H1 (cell line): ENCODE results near the gene ETV1. TPM values are rescaled to one million over a fixed set of nuclear protein-coding genes. Genes with fewer than 3 reads are reported as not detected.

Source experiments
- CTCF ChIA-PET: fragments of 300-600 bp; sonication (Branson Sonifier 250); formaldehyde crosslinking; loops from one replicate; lab custom pipeline; 2021; ENCODE audit not compliant: partially characterized antibody; lab: Charles Lee
- POLR2A ChIA-PET: fragments of 300-600 bp; sonication (Branson Sonifier 250); formaldehyde crosslinking; loops from one replicate; lab custom pipeline; 2021; ENCODE audit warnings: inconsistent platforms; ENCODE audit not compliant: partially characterized antibody; lab: Charles Lee
- DNase-seq, 2 experiments: peaks; one replicate each; pipeline versions ENCODE4 v3.0.0 to v3.0.0-alpha.2; 2010 to 2022; ENCODE audit warnings: low spot score in 2 of 2, low read depth in 1 of 2, mixed read lengths in 1 of 2
- FAIRE-seq: peaks from 2 replicates; lab custom pipeline; 2011; peaks lifted over from hg19 to GRCh38; lab: Jason Lieb, UNC
- H2AFZ ChIP-seq: 2 replicates; pipeline ENCODE4 v1.8.1; 2012; ENCODE audit warnings: low read length, inconsistent platforms
- H2AK5ac ChIP-seq: 2 replicates; pipeline ENCODE4 v1.6.1; 2013; ENCODE audit warnings: low read depth, low read length
- H2BK120ac ChIP-seq: replicated peaks from 2 replicates; pipeline ENCODE3; 2013; ENCODE audit warnings: low read depth, low read length, inconsistent platforms
- H2BK12ac ChIP-seq: 2 replicates; pipeline ENCODE4 v1.6.1; 2013; ENCODE audit warnings: low read depth, low read length
- H2BK15ac ChIP-seq: 2 replicates; pipeline ENCODE4 v1.6.1; 2013; ENCODE audit warnings: low read length
- H2BK20ac ChIP-seq: 2 replicates; pipeline ENCODE4 v1.6.1; 2013; ENCODE audit warnings: low read length
- H2BK5ac ChIP-seq: 2 replicates; pipeline ENCODE4 v1.6.1; 2013; ENCODE audit warnings: low read depth, low read length
- H3K14ac ChIP-seq: 2 replicates; pipeline ENCODE4 v1.6.1; 2013; ENCODE audit warnings: inconsistent platforms; ENCODE audit not compliant: insufficient read length
- H3K18ac ChIP-seq: 2 replicates; pipeline ENCODE4 v1.6.1; 2013; ENCODE audit warnings: low read length; ENCODE audit errors: extremely low read depth
- H3K23ac ChIP-seq: 2 replicates; pipeline ENCODE4 v1.6.1; 2013; ENCODE audit warnings: inconsistent platforms; ENCODE audit not compliant: insufficient read length
- H3K23me2 ChIP-seq: 2 replicates; pipeline ENCODE4 v1.6.1; 2013; ENCODE audit warnings: low read depth, low read length
- H3K27ac ChIP-seq: 2 replicates; pipeline ENCODE4 v1.6.1; 2011; ENCODE audit warnings: low read depth, low read length, inconsistent platforms
- H3K27me3 ChIP-seq, 4 experiments: replicated peaks in 1 of 4; 1 replicate in 1 of 4; 2 replicates in 3 of 4; pipeline versions ENCODE4 v1.6.1 to v1.8.1; 2011 to 2013; ENCODE audit warnings: low read length in 3 of 4, mild to moderate bottlenecking in 3 of 4, inconsistent platforms in 2 of 4, mixed read lengths in 2 of 4, moderate library complexity in 1 of 4; ENCODE audit not compliant: control insufficient read depth in 3 of 4, insufficient read depth in 3 of 4; ENCODE audit errors: extremely low read depth in 1 of 4
- H3K36me3 ChIP-seq, 4 experiments: 2 replicates each; pipeline versions ENCODE4 v1.6.1 to v1.8.1; 2011 to 2013; ENCODE audit warnings: mild to moderate bottlenecking in 4 of 4, low read length in 3 of 4, moderate library complexity in 2 of 4, control low read depth in 1 of 4, inconsistent platforms in 1 of 4; ENCODE audit not compliant: insufficient read depth in 4 of 4, control insufficient read depth in 2 of 4
- H3K4ac ChIP-seq: replicated peaks from 2 replicates; pipeline ENCODE3; 2013; ENCODE audit warnings: low read length, low read depth, mixed read lengths, inconsistent platforms; ENCODE audit not compliant: insufficient read length
- H3K4me1 ChIP-seq, 4 experiments: replicated peaks in 1 of 4; 1 replicate in 1 of 4; 2 replicates in 3 of 4; pipeline versions ENCODE4 v1.6.1 to v1.8.1; 2011 to 2013; ENCODE audit warnings: low read length in 3 of 4, inconsistent platforms in 2 of 4, mixed read lengths in 1 of 4; ENCODE audit not compliant: insufficient read depth in 4 of 4, control insufficient read depth in 3 of 4
- H3K4me2 ChIP-seq, 2 experiments: 2 replicates each; pipeline versions ENCODE4 v1.6.1 to v1.8.1; 2011 to 2013; ENCODE audit warnings: low read depth in 2 of 2, low read length in 2 of 2, control low read depth in 1 of 2, inconsistent platforms in 1 of 2, mild to moderate bottlenecking in 1 of 2; ENCODE audit not compliant: insufficient read depth in 1 of 2
- H3K4me3 ChIP-seq, 4 experiments: fragments of 200-600, 300-600 bp in 1 of 4; sonication (generic), shearing (Covaris generic), sonication (Bioruptor Twin) in 1 of 4; 2 replicates each; pipeline versions ENCODE4 v1.5.1 to v1.8.1; 2011 to 2016; ENCODE audit warnings: low read length in 4 of 4, low read depth in 3 of 4, control low read depth in 2 of 4, inconsistent platforms in 2 of 4, mild to moderate bottlenecking in 2 of 4, mixed read lengths in 1 of 4, moderate library complexity in 1 of 4; ENCODE audit not compliant: insufficient read depth in 2 of 4; ENCODE audit errors: extremely low read depth in 1 of 4
- H3K56ac ChIP-seq: replicated peaks from 2 replicates; pipeline ENCODE3; 2013; ENCODE audit warnings: low read depth, mild to moderate bottlenecking, mixed read lengths, low read length, inconsistent platforms; ENCODE audit not compliant: insufficient read length
- H3K79me1 ChIP-seq: 2 replicates; pipeline ENCODE4 v1.6.1; 2013; ENCODE audit warnings: low read depth, low read length, control low read depth
- H3K79me2 ChIP-seq, 2 experiments: 2 replicates each; pipeline versions ENCODE4 v1.6.1 to v1.8.1; 2012 to 2013; ENCODE audit warnings: low read length in 2 of 2, mild to moderate bottlenecking in 2 of 2, inconsistent platforms in 1 of 2; ENCODE audit not compliant: insufficient read depth in 2 of 2, control insufficient read depth in 1 of 2
- H3K9ac ChIP-seq, 4 experiments: replicated peaks in 1 of 4; 1 replicate in 1 of 4; 2 replicates in 3 of 4; pipeline versions ENCODE4 v1.6.1 to v1.8.1; 2011 to 2013; ENCODE audit warnings: low read depth in 3 of 4, low read length in 3 of 4, control low read depth in 2 of 4, mild to moderate bottlenecking in 2 of 4, moderate library complexity in 2 of 4, inconsistent platforms in 1 of 4; ENCODE audit errors: extremely low read depth in 1 of 4
- H3K9me3 ChIP-seq, 2 experiments: 2 replicates each; pipeline versions ENCODE4 v1.6.1 to v1.8.1; 2012 to 2013; ENCODE audit warnings: mild to moderate bottlenecking in 2 of 2, moderate library complexity in 2 of 2, control low read depth in 1 of 2, inconsistent platforms in 1 of 2, low read depth in 1 of 2, low read length in 1 of 2, mixed read lengths in 1 of 2; ENCODE audit not compliant: insufficient read depth in 2 of 2
- H4K20me1 ChIP-seq, 2 experiments: replicated peaks in 1 of 2; 2 replicates each; pipeline versions ENCODE3 to v1.8.1; 2011 to 2013; ENCODE audit warnings: inconsistent platforms in 2 of 2, low read length in 2 of 2, mild to moderate bottlenecking in 1 of 2; ENCODE audit not compliant: insufficient read depth in 2 of 2, control insufficient read depth in 1 of 2
- H4K5ac ChIP-seq: 2 replicates; pipeline ENCODE4 v1.6.1; 2013; ENCODE audit warnings: low read length, low read depth, mixed read lengths, inconsistent platforms; ENCODE audit not compliant: insufficient read length
- H4K8ac ChIP-seq: 2 replicates; pipeline ENCODE4 v1.8.0; 2013; ENCODE audit warnings: mild to moderate bottlenecking, moderate library complexity, low read length, inconsistent platforms; ENCODE audit not compliant: insufficient read depth; ENCODE audit errors: extremely low read depth
- H4K91ac ChIP-seq: replicated peaks from 2 replicates; pipeline ENCODE3; 2013; ENCODE audit warnings: low read length, mixed read lengths, inconsistent platforms; ENCODE audit not compliant: insufficient read length
- BACH1 ChIP-seq: IDR thresholded peaks from 2 replicates; pipeline ENCODE4 v1.6.1; 2012; ENCODE audit warnings: low read length, improper control_type of control experiment
- CREB1 ChIP-seq: IDR thresholded peaks from 2 replicates; pipeline ENCODE4 v1.6.1; 2012; ENCODE audit warnings: inconsistent platforms
- JUND ChIP-seq: IDR thresholded peaks from 2 replicates; pipeline ENCODE4 v1.6.1; 2011; ENCODE audit warnings: mild to moderate bottlenecking, improper control_type of control experiment, low read length
- POLR2A ChIP-seq, 2 experiments: IDR thresholded peaks; 1 replicate in 1 of 2; 2 replicates in 1 of 2; pipeline ENCODE4 v1.6.1; 2011; ENCODE audit warnings: low read depth in 2 of 2, low read length in 2 of 2, mild to moderate bottlenecking in 2 of 2; ENCODE audit errors: control extremely low read depth in 1 of 2
- SIN3A ChIP-seq, 2 experiments: IDR thresholded peaks in 1 of 2; conservative IDR thresholded peaks in 1 of 2; 2 replicates each; pipeline ENCODE4 v1.6.1; 2011 to 2012; ENCODE audit warnings: low read length in 2 of 2, improper control_type of control experiment in 1 of 2, low read depth in 1 of 2, mild to moderate bottlenecking in 1 of 2
- WGBS, 2 experiments: shearing (Covaris generic) in 1 of 2; methylation state at CpG; one replicate each; pipeline versions ENCODE4 v1.1.6 to v1.1.7; 2013 to 2015; ENCODE audit warnings: low lambda C conversion rate in 2 of 2, mixed read lengths in 2 of 2, inconsistent platforms in 1 of 2, low coverage in 1 of 2, missing lambda C conversion rate in 1 of 2; ENCODE audit not compliant: insufficient replicate concordance in 2 of 2, insufficient coverage in 1 of 2, insufficient read length in 1 of 2; ENCODE audit errors: extremely low coverage in 1 of 2, missing lambda C conversion rate in 1 of 2; 5-methylcytosine and 5-hydroxymethylcytosine counted together
- polyA plus RNA-seq, 7 experiments: library from polyadenylated mRNA; depleted of rRNA in 3 of 7; stranded (reverse) in 5 of 7; unstranded in 2 of 7; fragments of >200 nt in 5 of 7; fragments of 200-250 nt in 2 of 7; gene quantifications; 1 replicate in 5 of 7; 2 replicates in 1 of 7; 4 replicates in 1 of 7; pipeline versions ENCODE4 v1.2.1 to v1.2.3, GENCODE V29; 2011 to 2013; ENCODE audit warnings: missing spikeins in 2 of 7, mixed read lengths in 2 of 7
- total RNA-seq: library from RNA; stranded (reverse); fragmentation: NEBNext Ultra II Directional; extraction: Animal tissue kit (Norgen Biotek cat#: 25700); gene quantifications from 2 replicates; pipeline ENCODE4 v1.2.1, GENCODE V29; 2021

ETV1 gene
- total and polyA plus RNA-seq, 2 of the 8 experiments (the other 6 are each of a cell fraction or from before 2014, with no cell fraction given): 58.3 to 91.2 TPM

DNA sequence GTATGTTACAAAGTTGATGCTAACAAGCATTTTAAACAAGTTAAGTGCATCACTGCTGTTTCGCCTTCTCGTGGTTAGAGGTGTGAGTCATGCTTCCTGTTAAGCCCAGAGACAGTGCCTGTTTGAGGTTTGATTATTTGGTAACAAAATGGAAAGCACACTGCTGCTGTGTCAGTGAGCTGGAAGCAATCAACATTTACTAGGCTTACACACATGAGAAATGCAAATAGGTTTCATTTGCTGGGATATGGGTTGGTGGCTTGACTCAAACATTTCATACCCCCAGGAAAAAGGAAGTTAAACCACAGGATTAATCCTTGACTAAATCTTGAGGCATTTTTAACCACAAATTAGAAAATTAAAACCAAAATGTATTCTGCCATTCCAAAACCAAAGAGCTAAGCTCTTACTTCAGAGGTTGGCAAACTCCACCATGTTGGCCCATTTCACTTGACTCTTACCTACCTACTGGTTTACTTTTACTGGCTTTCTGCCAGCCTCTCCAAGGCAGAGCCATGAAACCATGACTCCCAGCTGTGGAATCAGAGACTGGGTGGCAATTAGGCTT, 139.2 kb downstream of the ETV1 start:
- no peak overlapping the region for H4K5ac ChIP-seq
- no peak overlapping the region for H3K14ac ChIP-seq
- H2AK5ac ChIP-seq: no peak overlapping the region
- no peak overlapping the region for H4K8ac ChIP-seq
- H3K4me1 ChIP-seq: peaks cover 3 to 9% (median 5%) of the 10 kb centered on the region in 4 experiments; a peak in 5 of 7 replicates
- DNase-seq (no peak), FAIRE-seq (peak; percentile 81)
- H4K20me1 ChIP-seq: no peaks in the 10 kb centered on the region
- H3K4ac ChIP-seq: no peak overlapping the region
- POLR2A ChIA-PET: no interaction called here
- no peak overlapping the region for H3K4me2 ChIP-seq
- no peaks in the 10 kb centered on the region for H3K79me2 ChIP-seq
- H3K56ac ChIP-seq: no peak overlapping the region
- no peak overlapping the region for H2BK20ac ChIP-seq
- H3K23ac ChIP-seq: no peak overlapping the region
- H3K36me3 ChIP-seq: no peaks in the 10 kb centered on the region; a peak in 1 of 8 replicates
- no peak overlapping the region for H2BK15ac ChIP-seq
- H2BK5ac ChIP-seq: no peak overlapping the region
- WGBS, 2 experiments: 71% methylated on average over 2 of the region's 2 CpGs; no CpG with 5 or more reads in 1 of the 2 experiments
- no peak overlapping the region for H3K9ac ChIP-seq
- peak overlapping the region; percentile 14 for H2AFZ ChIP-seq
- H3K79me1 ChIP-seq: no peaks in the 10 kb centered on the region
- H3K27me3 ChIP-seq: no peaks in the 10 kb centered on the region
- TF ChIP-seq CREB1 (no peak), SIN3A (conservative IDR thresholded peaks at IDR 0.05 in 1 of 2, IDR thresholded peaks at IDR 0.05 in 1 of 2; ENCODE audit: low read depth in 1 of 2, low read length in 2 of 2) (no peak), POLR2A (IDR thresholded peaks at IDR 0.05; ENCODE audit: control extremely low read depth in 1 of 2, low read depth in 2 of 2, low read length in 2 of 2) (no peak), JUND (peak; percentile 62; the same call in 1 of the 2 replicates), BACH1 (no peak)
- CTCF ChIA-PET: interaction anchor here (1.0 kb wide), 1 partner anchor 325 kb away, joined by 3 read pairs; no protein-coding TSS in a partner anchor
- peak overlapping the region; percentile 4 for H2BK120ac ChIP-seq
- H3K23me2 ChIP-seq: no peaks in the 10 kb centered on the region; the same call in 1 of the 2 replicates
- no peak overlapping the region for H2BK12ac ChIP-seq
- H3K18ac ChIP-seq: no peak overlapping the region
- H3K4me3 ChIP-seq: no peak overlapping the region
- no peak overlapping the region for H3K27ac ChIP-seq
- H4K91ac ChIP-seq: no peak overlapping the region
- H3K9me3 ChIP-seq: no peaks in the 10 kb centered on the region
